CD4-positive, alpha-beta T cell treated with Interleukin-15 for 1 hour (primary cell): ENCODE data around the gene TNNT3.

Experiments used
- DNase-seq: peaks from one replicate; pipeline ENCODE4 v3.0.0-alpha.2; 2020

Gene TNNT3

GRCh38 chr11:1924181-1924580 lies 4.7 kb downstream of the TNNT3 start:
- DNase-seq: no peak

DNA sequence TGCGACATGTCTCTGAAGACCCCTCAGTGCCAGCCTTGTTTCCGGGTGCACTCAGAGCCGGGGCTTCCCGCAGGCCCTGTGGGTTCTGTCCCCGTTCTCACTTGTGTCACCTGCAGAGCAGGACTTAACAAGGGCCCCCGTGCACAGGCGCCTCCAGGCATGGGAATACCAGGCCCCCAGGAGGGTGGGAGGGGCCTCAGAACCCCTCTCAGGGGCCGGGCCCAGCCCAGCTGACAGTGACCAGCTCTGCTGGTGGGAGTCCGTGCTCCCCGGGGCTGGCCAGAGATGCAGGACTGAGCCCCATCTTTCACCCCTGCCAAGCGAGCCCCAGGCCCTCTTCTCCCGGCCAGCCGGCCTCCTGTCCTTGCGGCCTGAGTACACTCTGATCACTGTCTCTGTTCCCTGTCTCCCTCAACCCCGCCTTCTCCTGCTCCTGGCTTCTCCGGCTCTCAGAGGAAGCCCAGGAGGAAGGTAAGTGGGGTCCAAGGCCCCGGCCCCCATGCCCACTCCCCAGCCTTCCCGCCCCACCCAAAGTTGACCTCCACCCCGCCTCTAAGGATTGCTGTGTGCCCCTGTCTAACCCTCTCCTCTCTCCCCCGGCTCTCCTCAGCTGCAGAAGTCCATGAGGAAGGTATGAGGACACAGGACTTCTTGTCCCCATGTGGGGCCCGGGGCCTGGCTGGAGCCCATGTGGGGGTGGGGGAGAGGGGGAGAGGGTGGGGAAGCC lies 5.3 kb downstream of the TNNT3 start:
- DNase-seq: no peak

GRCh38 chr11:1925373-1926155 lies 6.1 kb downstream of the TNNT3 start:
- DNase-seq: no peak

- DNase-seq: no peak
Observed at GRCh38 chr11:1926156-1927025, 6.9 kb downstream of the TNNT3 start.

- DNase-seq: peak; percentile 14
Observed at GRCh38 chr11:1927026-1927847, 7.7 kb downstream of the TNNT3 start.

GRCh38 chr11:1927848-1928469 lies 8.5 kb downstream of the TNNT3 start:
- DNase-seq: peak; percentile 13

- DNase-seq: peak; percentile 16
Observed at GRCh38 chr11:1928470-1928890, 9.0 kb downstream of the TNNT3 start.

DNA sequence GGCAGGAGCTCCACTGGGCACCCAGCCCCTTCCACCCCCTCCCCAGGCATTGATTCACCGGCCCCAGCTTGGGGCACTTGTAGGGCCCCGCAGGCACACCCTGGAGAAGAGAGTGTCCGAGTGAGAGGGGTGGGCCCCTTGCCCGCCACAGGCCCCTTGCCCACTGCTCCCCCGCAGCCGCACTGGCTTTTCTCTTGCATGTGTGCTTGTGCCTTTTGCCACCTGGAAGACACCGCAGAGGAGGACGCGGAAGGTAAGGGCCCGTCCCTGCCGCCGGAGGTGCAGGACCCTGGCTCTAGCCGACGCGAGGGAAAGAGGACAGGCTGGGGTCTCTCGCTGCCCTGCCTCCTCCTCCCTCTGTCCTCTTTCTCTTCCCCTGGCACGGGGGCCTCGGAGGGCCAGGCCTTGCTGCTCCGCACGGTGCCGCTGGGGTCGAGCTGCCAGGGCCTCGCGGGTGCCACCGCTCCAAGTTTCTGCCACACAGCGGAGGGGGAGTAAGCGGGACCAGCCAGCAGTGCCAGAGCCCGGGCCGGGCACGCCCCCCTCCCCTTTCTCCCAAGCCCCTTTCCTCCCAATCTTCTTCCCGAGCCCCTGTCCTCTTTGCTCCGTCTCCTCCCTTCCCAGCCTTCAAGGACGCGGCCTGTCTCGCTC lies 9.5 kb downstream of the TNNT3 start:
- peak; percentile 12 for DNase-seq

DNA sequence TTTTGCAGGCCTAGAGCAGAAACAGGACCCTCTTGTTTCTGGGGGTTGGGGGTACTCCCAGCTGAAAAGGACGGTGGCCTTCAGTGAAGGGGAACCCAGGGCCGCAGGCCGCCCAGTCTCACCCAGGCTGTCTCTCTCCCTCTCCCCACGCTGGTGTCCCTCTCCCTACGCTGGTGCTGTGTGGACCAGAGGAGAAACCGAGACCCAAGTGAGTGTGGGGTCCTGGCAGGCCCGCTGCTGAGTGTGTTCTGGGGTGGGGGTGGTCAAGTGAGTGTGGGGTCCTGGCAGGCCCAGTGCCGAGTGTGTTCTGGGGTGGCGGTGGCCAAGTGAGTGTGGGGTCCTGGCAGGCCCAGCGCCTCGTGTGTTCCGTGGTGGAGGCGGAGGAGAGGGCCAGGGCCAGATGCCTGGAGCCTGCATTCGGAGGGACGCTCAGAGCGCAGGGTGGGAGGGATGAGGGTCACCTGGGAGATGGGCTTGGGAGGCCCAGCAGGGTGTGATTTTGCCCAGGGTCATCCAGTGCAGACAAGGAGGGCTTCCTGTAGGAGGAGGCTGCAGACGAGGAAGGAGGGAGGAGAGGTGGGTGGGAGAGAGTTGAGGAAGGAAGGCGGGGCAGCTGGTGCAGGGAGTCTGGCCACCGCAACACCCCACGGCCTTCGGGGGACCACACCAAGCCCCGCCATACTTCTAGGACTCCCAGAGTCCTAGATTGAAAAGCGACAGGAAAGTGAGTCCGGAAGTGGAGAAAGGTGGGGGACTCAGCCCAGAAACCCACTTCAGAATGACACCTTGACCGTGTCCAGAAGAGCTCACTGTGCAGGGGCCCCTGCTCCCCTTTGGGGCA lies 10.3 kb downstream of the TNNT3 start:
- peak; percentile 14 for DNase-seq

DNA sequence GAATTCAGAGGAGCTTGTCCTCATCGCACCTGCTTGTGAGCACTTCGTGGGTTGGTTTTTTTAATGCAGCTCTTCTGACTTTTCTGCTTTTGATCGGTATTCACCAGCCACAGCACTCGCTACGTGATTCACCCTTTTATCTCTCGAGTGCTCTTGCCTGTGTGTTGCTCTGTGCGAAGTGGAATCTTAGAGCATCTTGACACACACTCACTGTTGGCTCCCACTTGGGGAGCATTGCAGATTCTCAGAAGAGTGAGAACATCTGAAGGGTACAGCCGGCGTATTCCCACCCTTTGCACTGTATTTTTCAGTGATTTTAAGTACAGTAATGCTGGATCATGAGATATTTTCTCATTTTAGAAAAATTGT lies 10.9 kb downstream of the TNNT3 start:
- DNase-seq: no peak

GRCh38 chr11:1931341-1932104 lies 12.0 kb downstream of the TNNT3 start:
- peak; percentile 14 for DNase-seq

DNA sequence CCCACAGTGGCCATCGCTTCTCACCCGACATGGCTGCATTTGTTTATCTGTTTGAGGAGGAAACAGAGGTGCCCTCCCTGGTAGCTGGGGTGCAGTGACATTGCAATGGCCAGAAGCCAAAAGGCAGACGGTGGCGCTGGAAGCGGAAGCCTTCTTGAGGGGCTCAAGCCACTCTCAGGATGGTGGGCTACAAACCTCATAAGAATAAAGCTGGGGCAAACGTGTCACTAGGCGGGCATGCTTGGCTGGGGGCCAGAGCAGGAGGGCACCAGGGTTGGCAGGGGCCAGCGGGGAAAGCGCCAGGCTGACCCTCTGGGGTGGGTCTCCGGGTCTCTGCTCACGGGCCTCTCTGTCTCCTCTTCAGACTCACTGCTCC lies 12.6 kb downstream of the TNNT3 start:
- DNase-seq: peak; percentile 1

DNA sequence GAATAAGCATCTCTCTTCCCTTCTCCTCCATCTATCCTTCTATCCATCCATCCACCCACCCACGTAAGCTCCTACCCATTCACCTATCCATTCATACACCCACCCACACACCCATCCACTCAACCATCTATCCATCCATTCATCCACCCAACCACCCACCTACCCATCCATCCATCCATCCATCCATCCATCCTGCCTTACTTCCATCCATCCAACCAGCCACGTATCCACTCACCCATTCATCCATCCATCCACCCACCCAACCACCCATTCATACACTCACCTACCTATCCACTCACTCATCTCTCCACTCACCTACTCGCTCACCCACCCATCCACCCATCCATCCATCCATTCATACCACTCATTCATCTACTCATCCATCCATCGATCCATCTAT lies 13.2 kb downstream of the TNNT3 start:
- no peak for DNase-seq

DNA sequence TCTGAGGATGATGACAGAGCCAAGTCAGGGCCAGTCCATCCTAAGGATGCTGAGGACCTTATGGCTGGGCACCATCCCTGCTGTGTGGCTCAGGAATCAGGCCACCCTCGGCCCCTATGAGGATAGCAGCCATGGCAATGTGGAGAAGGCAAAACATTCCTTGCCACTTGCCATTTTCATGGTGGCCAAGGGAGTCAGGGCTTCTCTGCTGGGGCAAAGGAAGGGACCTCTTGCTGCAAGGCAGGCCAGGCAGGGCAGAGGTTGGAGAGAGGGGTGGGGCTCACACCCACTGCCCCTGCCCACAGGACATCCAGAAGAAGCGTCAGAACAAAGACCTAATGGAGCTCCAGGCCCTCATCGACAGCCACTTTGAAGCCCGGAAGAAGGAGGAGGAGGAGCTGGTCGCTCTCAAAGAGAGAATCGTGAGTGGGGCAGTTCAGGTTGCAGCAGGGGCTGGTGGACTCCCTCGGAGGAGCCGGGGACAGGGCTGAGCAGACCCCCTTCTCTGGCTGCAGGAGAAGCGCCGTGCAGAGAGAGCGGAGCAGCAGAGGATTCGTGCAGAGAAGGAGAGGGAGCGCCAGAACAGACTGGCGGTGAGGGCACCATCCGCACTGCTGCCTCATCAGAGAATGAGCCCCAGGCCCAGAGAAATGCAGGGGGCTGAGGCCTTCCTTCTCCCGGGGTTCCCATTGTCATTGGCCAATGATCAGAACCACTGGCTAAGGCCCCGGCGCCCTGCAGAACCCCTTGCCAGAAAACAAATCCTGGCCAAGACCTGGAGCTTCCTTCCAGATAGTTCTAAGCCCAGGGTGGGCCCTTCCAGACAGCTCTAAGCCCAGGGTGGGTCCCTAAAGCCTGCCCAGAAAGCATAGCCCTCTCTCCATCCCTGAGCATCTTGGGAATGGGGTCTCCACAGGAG lies 14.2 kb downstream of the TNNT3 start:
- DNase-seq: peak; percentile 6

GRCh38 chr11:1934335-1935155 lies 15.0 kb downstream of the TNNT3 start:
- DNase-seq: peak; percentile 16

- peak; percentile 12 for DNase-seq
Observed at GRCh38 chr11:1935156-1936071, 15.9 kb downstream of the TNNT3 start.
